ENCODE data around the gene NSMF. TPM values are rescaled to one million over a fixed set of nuclear protein-coding genes. Genes with fewer than 3 reads are reported as not detected.

Gene NSMF
- total and polyA plus RNA-seq, 2 experiments from 2014 or later: 20.3 to 103 TPM

DNA sequence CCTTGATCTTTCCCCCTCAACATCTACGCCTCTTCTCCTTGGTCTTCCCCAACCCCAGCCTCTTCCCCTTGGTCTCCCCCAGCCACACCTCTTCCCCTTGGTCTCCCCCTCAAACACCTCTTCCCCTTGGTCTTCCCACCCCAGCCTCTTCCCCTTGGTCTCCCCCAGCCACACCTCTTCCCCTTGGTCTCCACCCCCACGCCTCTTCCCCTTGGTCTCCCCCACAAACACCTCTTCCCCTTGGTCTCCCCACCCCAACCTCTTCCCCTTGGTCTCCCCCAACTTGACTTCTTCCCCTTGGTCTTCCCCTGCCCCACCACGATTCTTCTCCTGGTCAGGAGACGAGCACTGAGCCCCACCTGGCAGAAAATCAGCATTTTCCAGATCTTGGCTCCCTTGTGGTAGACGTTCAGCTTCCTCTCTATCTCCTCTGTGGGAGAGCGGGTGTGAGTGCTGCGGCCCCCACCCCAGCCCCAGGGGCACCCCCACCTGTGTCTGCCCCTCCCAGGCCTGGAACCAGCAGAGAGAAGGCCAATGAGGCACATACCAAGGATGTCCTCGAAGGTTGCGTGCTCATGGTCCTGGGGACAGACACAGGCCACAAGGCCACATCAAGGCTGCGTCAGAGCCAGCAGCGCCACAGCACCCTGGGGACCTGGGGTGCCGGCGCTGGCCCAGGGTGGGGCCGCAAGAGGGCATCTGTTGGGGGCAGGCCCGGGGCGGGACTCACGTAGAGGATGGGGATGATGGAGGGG lies 7.0 kb downstream of the NSMF start:
- Histone ChIP-seq H4K20me1 (replicated peaks; ENCODE audit: insufficient read depth) (no peaks in the 10 kb centered on the region; the same call in 1 of the 2 replicates), H3K4me2 (no peak overlapping the region), H2AFZ (no peak overlapping the region), H3K27ac (ENCODE audit: low read depth) (no peak overlapping the region), H3K27me3 (ENCODE audit: insufficient read depth) (no peaks in the 10 kb centered on the region), H3K4me1 (ENCODE audit: insufficient read depth) (peaks cover 6% of the 10 kb centered on the region; the same call in 1 of the 2 replicates), H3K36me3 (ENCODE audit: insufficient read depth) (peaks cover 6% of the 10 kb centered on the region; the same call in 1 of the 2 replicates), H3K79me2 (replicated peaks; ENCODE audit: insufficient read depth) (no peaks in the 10 kb centered on the region), H3K9me2 (ENCODE audit: insufficient read depth) (no peaks in the 10 kb centered on the region), H3F3A (replicated peaks; ENCODE audit: low read depth) (0 out of 2 replicates have a peak, but pooled peaks cover 3% of the 10 kb centered on the region), H3K4me3 (no peak overlapping the region)
- Mint-ChIP-seq H3K36me3 (ENCODE audit: low read depth) (peaks cover 6% of the 10 kb centered on the region; the same call in 2 of the 3 replicates), H3K27me3 (ENCODE audit: insufficient read depth, low read depth, poor library complexity) (peaks cover 7% of the 10 kb centered on the region), H3K4me3 (no peak overlapping the region), H3K27ac (no peak overlapping the region), H3K9me3 (no peaks in the 10 kb centered on the region), H3K4me1 (peaks cover 6% of the 10 kb centered on the region; the same call in 1 of the 3 replicates)
- TF ChIP-seq REST (IDR thresholded peaks at IDR 0.05; ENCODE audit: unreplicated experiment) (no peak), EZH2 (IDR thresholded peaks at IDR 0.05; ENCODE audit: low read depth, unreplicated experiment) (no peak), STAT1 (IDR thresholded peaks at IDR 0.05; ENCODE audit: unreplicated experiment) (no peak), JUNB (IDR thresholded peaks at IDR 0.05; ENCODE audit: unreplicated experiment) (no peak), ZNF331 (CRISPR knock-in tag; IDR thresholded peaks at IDR 0.05; ENCODE audit: low read depth) (no peak), EZH2phosphoT487 (IDR thresholded peaks at IDR 0.05; ENCODE audit: unreplicated experiment) (no peak), POLR2AphosphoS5 (IDR thresholded peaks at IDR 0.05; ENCODE audit: low read depth) (no peak), ZNF114 (CRISPR knock-in tag; IDR thresholded peaks at IDR 0.05) (no peak), NANOG (IDR thresholded peaks at IDR 0.05; ENCODE audit: borderline replicate concordance) (no peak), CREB1 (CRISPR knock-in tag; IDR thresholded peaks at IDR 0.05; ENCODE audit: low read depth) (no peak), ZNF462 (CRISPR knock-in tag; IDR thresholded peaks at IDR 0.05) (no peak)
- TF ChIP-seq, protein P1, sequence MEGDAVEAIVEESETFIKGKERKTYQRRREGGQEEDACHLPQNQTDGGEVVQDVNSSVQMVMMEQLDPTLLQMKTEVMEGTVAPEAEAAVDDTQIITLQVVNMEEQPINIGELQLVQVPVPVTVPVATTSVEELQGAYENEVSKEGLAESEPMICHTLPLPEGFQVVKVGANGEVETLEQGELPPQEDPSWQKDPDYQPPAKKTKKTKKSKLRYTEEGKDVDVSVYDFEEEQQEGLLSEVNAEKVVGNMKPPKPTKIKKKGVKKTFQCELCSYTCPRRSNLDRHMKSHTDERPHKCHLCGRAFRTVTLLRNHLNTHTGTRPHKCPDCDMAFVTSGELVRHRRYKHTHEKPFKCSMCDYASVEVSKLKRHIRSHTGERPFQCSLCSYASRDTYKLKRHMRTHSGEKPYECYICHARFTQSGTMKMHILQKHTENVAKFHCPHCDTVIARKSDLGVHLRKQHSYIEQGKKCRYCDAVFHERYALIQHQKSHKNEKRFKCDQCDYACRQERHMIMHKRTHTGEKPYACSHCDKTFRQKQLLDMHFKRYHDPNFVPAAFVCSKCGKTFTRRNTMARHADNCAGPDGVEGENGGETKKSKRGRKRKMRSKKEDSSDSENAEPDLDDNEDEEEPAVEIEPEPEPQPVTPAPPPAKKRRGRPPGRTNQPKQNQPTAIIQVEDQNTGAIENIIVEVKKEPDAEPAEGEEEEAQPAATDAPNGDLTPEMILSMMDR (conservative IDR thresholded peaks at IDR 0.05; ENCODE audit: low read depth in 2 of 2): no peak
- TF ChIP-seq, protein P2, sequence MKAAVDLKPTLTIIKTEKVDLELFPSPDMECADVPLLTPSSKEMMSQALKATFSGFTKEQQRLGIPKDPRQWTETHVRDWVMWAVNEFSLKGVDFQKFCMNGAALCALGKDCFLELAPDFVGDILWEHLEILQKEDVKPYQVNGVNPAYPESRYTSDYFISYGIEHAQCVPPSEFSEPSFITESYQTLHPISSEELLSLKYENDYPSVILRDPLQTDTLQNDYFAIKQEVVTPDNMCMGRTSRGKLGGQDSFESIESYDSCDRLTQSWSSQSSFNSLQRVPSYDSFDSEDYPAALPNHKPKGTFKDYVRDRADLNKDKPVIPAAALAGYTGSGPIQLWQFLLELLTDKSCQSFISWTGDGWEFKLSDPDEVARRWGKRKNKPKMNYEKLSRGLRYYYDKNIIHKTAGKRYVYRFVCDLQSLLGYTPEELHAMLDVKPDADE (IDR thresholded peaks at IDR 0.05): no peak
- ATAC-seq (no peak), DNase-seq (ENCODE audit: low spot score) (no peak)
